CD14-positive monocyte (primary cell): ENCODE data around the gene SEMA3F. TPM values are rescaled to one million over a fixed set of nuclear protein-coding genes. Genes with fewer than 3 reads are reported as not detected.

ENCODE experiments used
- DNase-seq, 3 donors: peaks; one replicate each; pipeline ENCODE4 v3.0.0-alpha.2; 2011 to 2022
- H2AFZ ChIP-seq: 2 replicates; pipeline ENCODE4 v1.6.0; 2012; ENCODE audit warnings: mild to moderate bottlenecking, low read depth, low read length, inconsistent platforms; ENCODE audit not compliant: insufficient read depth, poor library complexity, severe bottlenecking
- H3K27ac ChIP-seq, 2 donors: 1 replicate in 1 of 2; 2 replicates in 1 of 2; pipeline ENCODE4 v1.5.1; 2012 to 2013; ENCODE audit warnings: low read length in 2 of 2, control low read depth in 1 of 2, inconsistent platforms in 1 of 2, low read depth in 1 of 2, mild to moderate bottlenecking in 1 of 2
- H3K27me3 ChIP-seq, 2 donors: one replicate each; pipeline versions ENCODE4 v1.6.0 to v1.6.1; 2011 to 2013; ENCODE audit warnings: low read length in 2 of 2; ENCODE audit not compliant: control insufficient read depth in 2 of 2, insufficient read depth in 2 of 2
- H3K36me3 ChIP-seq, 2 donors: replicated peaks in 1 of 2; 1 replicate in 1 of 2; 2 replicates in 1 of 2; pipeline versions ENCODE4 v1.5.1 to v1.6.1; 2012 to 2013; ENCODE audit warnings: low read length in 2 of 2, control low read depth in 1 of 2, inconsistent platforms in 1 of 2, mild to moderate bottlenecking in 1 of 2; ENCODE audit not compliant: insufficient read depth in 2 of 2, control insufficient read depth in 1 of 2
- H3K4me1 ChIP-seq, 2 donors: 1 replicate in 1 of 2; 2 replicates in 1 of 2; pipeline versions ENCODE4 v1.5.1 to v1.6.1; 2012 to 2013; ENCODE audit warnings: low read length in 2 of 2, control low read depth in 1 of 2, inconsistent platforms in 1 of 2, mild to moderate bottlenecking in 1 of 2, moderate library complexity in 1 of 2; ENCODE audit not compliant: insufficient read depth in 2 of 2, control insufficient read depth in 1 of 2
- H3K4me2 ChIP-seq: replicated peaks from 2 replicates; pipeline ENCODE3; 2012; ENCODE audit warnings: low read length, moderate library complexity, mild to moderate bottlenecking; ENCODE audit not compliant: poor library complexity, severe bottlenecking; ENCODE audit errors: extremely low read depth
- H3K4me3 ChIP-seq, 3 experiments: fragments of 200-600 bp in 1 of 3; sonication (generic) in 1 of 3; replicated peaks in 1 of 3; 1 replicate in 2 of 3; 2 replicates in 1 of 3; pipeline ENCODE4 v1.5.1; 2011 to 2013; ENCODE audit warnings: low read length in 3 of 3, mild to moderate bottlenecking in 3 of 3, control low read depth in 2 of 3, low read depth in 2 of 3, inconsistent platforms in 1 of 3, moderate library complexity in 1 of 3
- H3K79me2 ChIP-seq: 2 replicates; pipeline ENCODE4 v1.6.0; 2012; ENCODE audit warnings: mild to moderate bottlenecking, control low read depth, inconsistent platforms, low read length, moderate library complexity; ENCODE audit not compliant: insufficient read depth
- H3K9ac ChIP-seq: 2 replicates; pipeline ENCODE4 v1.6.0; 2017; ENCODE audit warnings: low read length, mild to moderate bottlenecking; ENCODE audit not compliant: insufficient read depth, poor library complexity, severe bottlenecking
- H3K9me3 ChIP-seq, 2 donors: replicated peaks in 1 of 2; 1 replicate in 1 of 2; 2 replicates in 1 of 2; pipeline versions ENCODE4 v1.5.1 to v1.6.1; 2012 to 2013; ENCODE audit warnings: low read length in 2 of 2, control low read depth in 1 of 2; ENCODE audit not compliant: control insufficient read depth in 1 of 2, insufficient read depth in 1 of 2
- H4K20me1 ChIP-seq: 2 replicates; pipeline ENCODE4 v1.6.0; 2012; ENCODE audit warnings: mild to moderate bottlenecking, low read length, control low read depth, moderate library complexity; ENCODE audit not compliant: insufficient read depth
- H3K27ac Mint-ChIP-seq, 7 donors: one replicate each; pipeline ENCODE4 v1.8.0; 2020; ENCODE audit warnings: mild to moderate bottlenecking in 7 of 7, mixed read lengths in 7 of 7, moderate library complexity in 6 of 7, inconsistent platforms in 2 of 7
- H3K27me3 Mint-ChIP-seq, 3 donors: one replicate each; pipeline ENCODE4 v1.8.0; 2021 to 2022; ENCODE audit warnings: low read depth in 3 of 3, mild to moderate bottlenecking in 3 of 3, mixed read lengths in 3 of 3, moderate library complexity in 3 of 3, inconsistent platforms in 1 of 3
- H3K36me3 Mint-ChIP-seq, 2 donors: one replicate each; pipeline ENCODE4 v1.8.0; 2020; ENCODE audit warnings: mixed read lengths in 2 of 2, inconsistent platforms in 1 of 2, mild to moderate bottlenecking in 1 of 2
- H3K4me1 Mint-ChIP-seq: one replicate; pipeline ENCODE4 v1.8.0; 2020; ENCODE audit warnings: mild to moderate bottlenecking, mixed read lengths
- H3K4me3 Mint-ChIP-seq, 2 donors: one replicate each; pipeline ENCODE4 v1.8.0; 2020; ENCODE audit warnings: mild to moderate bottlenecking in 2 of 2, mixed read lengths in 2 of 2, moderate library complexity in 1 of 2
- H3K9me3 Mint-ChIP-seq, 7 donors: one replicate each; pipeline ENCODE4 v1.8.0; 2020 to 2022; ENCODE audit warnings: mixed read lengths in 7 of 7, mild to moderate bottlenecking in 6 of 7, moderate library complexity in 6 of 7, inconsistent platforms in 2 of 7
- CTCF ChIP-seq: fragments of 200-600 bp; IDR thresholded peaks from one replicate; pipeline ENCODE4 v1.8.0; 2022; ENCODE audit warnings: antibody characterized with exemption, mild to moderate bottlenecking
- WGBS: methylation state at CpG from one replicate; pipeline ENCODE4 v1.1.5; 2013; ENCODE audit warnings: missing lambda C conversion rate; ENCODE audit not compliant: insufficient coverage; 5-methylcytosine and 5-hydroxymethylcytosine counted together
- intact Hi-C, 2 donors: fragments of 100-400 bp; cut with micrococcal nuclease; formaldehyde crosslinking; loops; one replicate each; pipeline versions ENCODE4 v1.15.0 to v1.15.1; 2023
- polyA plus RNA-seq, 3 donors: library from polyadenylated mRNA; depleted of rRNA in 1 of 3; unstranded in 2 of 3; stranded (reverse) in 1 of 3; fragments of 300-500 nt in 2 of 3; fragments of >200 nt in 1 of 3; fragmentation: Illumina TruSeq in 2 of 3; gene quantifications; 1 replicate in 2 of 3; 2 replicates in 1 of 3; pipeline ENCODE4 v1.2.3, GENCODE V29; 2012 to 2021

Gene SEMA3F
- polyA plus RNA-seq, 3 donors, result 0.01 TPM; not detected in 2

- no peak overlapping the region for H3K27ac ChIP-seq
- H2AFZ ChIP-seq, result peak overlapping the region; percentile 45
- Mint-ChIP-seq H3K4me1 (peaks cover 14% of the 10 kb centered on the region), H3K27me3 (peaks cover 9 to 18% (median 9%) of the 10 kb centered on the region in 3 donors), H3K27ac (peak overlapping the region in 1 of 7 donors; percentile 59), H3K36me3 (no peaks in the 10 kb centered on the region), H3K4me3 (peak overlapping the region in 1 of 2 donors; percentile 69), H3K9me3 (peaks cover 0 to 3% (median 0%) of the 10 kb centered on the region in 7 donors)
- no peaks in the 10 kb centered on the region for H3K79me2 ChIP-seq
- H3K9ac ChIP-seq, result peak overlapping the region; percentile 9
- peak overlapping the region; percentile 36 for H3K4me2 ChIP-seq
- H3K9me3 ChIP-seq, result no peaks in the 10 kb centered on the region
- H3K4me1 ChIP-seq, result peaks cover 15 to 18% of the 10 kb centered on the region in 2 donors
- no peak for TF ChIP-seq CTCF
- 19% methylated on average over 10 of the region's 13 CpGs for WGBS
- intact Hi-C loops, result no loop called here
- peak overlapping the region in 1 of 3 experiments; percentile 22 for H3K4me3 ChIP-seq
- H3K27me3 ChIP-seq, result no peaks in the 10 kb centered on the region
- H4K20me1 ChIP-seq, result no peaks in the 10 kb centered on the region
- H3K36me3 ChIP-seq, result no peaks in the 10 kb centered on the region
- no peak for DNase-seq
Observed at GRCh38 chr3:50138266-50139200, 16.6 kb upstream of the SEMA3F start.

- no peaks in the 10 kb centered on the region for H3K36me3 Mint-ChIP-seq
- no peaks in the 10 kb centered on the region for H3K36me3 ChIP-seq
- TF ChIP-seq CTCF, result no peak
- peaks cover 20% of the 10 kb centered on the region for H3K4me1 Mint-ChIP-seq
- H3K4me1 ChIP-seq, result peaks cover 17 to 25% of the 10 kb centered on the region in 2 donors
- no peak overlapping the region for H3K4me3 Mint-ChIP-seq
- no peaks in the 10 kb centered on the region for H3K9me3 ChIP-seq
- H3K79me2 ChIP-seq, result no peaks in the 10 kb centered on the region
- H3K4me3 ChIP-seq, result no peak overlapping the region
- peaks cover 5 to 18% (median 5%) of the 10 kb centered on the region in 3 donors for H3K27me3 Mint-ChIP-seq
- H3K4me2 ChIP-seq, result no peak overlapping the region
- no peaks in the 10 kb centered on the region for H3K27me3 ChIP-seq
- no peak overlapping the region for H3K27ac ChIP-seq
- DNase-seq, result no peak
- H2AFZ ChIP-seq, result no peak overlapping the region
- no CpG with 5 or more reads among the region's 6 CpGs for WGBS
- no peak overlapping the region for H3K27ac Mint-ChIP-seq
- H4K20me1 ChIP-seq, result no peaks in the 10 kb centered on the region
- peaks cover 0 to 3% (median 0%) of the 10 kb centered on the region in 7 donors for H3K9me3 Mint-ChIP-seq
- intact Hi-C loops, result no loop called here
- H3K9ac ChIP-seq, result peak overlapping the region; percentile 9
Observed at GRCh38 chr3:50139308-50139707, 15.8 kb upstream of the SEMA3F start.
